ENCODE results near the gene SLC1A7. TPM values are rescaled to one million over a fixed set of nuclear protein-coding genes. Genes with fewer than 3 reads are reported as not detected.

The SLC1A7 gene
- total RNA-seq, 1 experiment from 2014 or later, result 0.31 TPM

DNA sequence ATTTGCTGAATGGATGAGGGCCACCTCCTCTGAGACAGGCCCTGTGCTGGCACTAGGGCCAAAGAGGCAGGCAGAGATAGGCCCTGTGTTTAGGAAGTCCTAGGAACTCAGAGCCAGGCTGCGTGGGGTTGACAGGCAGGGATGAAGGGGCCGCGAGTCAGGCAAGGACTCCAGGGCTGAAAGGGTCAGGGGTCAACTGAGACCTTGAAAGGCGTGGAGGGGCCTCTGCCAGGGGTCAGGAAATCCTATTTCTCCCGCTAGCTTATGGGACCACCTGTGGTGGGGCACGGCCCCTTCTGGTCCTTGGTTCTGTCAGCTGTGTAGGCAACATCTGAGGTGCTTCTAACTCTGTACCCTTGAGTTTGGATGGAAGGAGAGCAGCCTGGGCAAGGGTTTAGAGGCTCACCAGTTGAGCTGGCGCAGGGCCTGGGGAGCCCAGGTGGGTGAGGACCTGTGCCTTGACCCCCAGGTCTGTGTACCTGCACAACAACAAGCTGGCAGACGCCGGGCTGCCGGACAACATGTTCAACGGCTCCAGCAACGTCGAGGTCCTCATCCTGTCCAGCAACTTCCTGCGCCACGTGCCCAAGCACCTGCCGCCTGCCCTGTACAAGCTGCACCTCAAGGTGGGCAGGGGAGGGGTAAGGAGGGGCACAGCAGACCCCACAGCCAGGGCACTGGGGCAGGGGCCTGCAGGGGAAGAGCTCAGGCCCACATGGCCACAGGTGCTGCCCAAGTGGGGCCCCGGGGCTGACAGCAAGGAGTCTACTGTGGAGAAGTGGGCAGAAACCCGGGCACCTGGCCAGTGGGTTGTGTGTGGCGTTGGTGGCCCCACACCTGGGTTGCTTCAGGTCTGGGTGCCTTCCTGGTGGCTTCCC, 65.5 kb downstream of the SLC1A7 start:
- ATAC-seq (no peak), DNase-seq (ENCODE audit: low read depth, low spot score) (no peak)
- in situ Hi-C loops (cut with HindIII; ENCODE audit: low pct_unique_long_range_greater_than_20kb, low sequenced_read_pairs), result no loop called here
- TF ChIP-seq, protein P1, sequence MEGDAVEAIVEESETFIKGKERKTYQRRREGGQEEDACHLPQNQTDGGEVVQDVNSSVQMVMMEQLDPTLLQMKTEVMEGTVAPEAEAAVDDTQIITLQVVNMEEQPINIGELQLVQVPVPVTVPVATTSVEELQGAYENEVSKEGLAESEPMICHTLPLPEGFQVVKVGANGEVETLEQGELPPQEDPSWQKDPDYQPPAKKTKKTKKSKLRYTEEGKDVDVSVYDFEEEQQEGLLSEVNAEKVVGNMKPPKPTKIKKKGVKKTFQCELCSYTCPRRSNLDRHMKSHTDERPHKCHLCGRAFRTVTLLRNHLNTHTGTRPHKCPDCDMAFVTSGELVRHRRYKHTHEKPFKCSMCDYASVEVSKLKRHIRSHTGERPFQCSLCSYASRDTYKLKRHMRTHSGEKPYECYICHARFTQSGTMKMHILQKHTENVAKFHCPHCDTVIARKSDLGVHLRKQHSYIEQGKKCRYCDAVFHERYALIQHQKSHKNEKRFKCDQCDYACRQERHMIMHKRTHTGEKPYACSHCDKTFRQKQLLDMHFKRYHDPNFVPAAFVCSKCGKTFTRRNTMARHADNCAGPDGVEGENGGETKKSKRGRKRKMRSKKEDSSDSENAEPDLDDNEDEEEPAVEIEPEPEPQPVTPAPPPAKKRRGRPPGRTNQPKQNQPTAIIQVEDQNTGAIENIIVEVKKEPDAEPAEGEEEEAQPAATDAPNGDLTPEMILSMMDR (IDR thresholded peaks at IDR 0.05), result no peak
- TF ChIP-seq TCF7L2 (IDR thresholded peaks at IDR 0.05; ENCODE audit: low read depth, low read length) (no peak), POLR2AphosphoS5 (IDR thresholded peaks at IDR 0.05; ENCODE audit: low read depth, low read length) (no peak), SIN3A (IDR thresholded peaks at IDR 0.05; ENCODE audit: borderline replicate concordance, insufficient read depth, low read depth, low read length) (no peak)
- TF ChIP-seq, protein P2, sequence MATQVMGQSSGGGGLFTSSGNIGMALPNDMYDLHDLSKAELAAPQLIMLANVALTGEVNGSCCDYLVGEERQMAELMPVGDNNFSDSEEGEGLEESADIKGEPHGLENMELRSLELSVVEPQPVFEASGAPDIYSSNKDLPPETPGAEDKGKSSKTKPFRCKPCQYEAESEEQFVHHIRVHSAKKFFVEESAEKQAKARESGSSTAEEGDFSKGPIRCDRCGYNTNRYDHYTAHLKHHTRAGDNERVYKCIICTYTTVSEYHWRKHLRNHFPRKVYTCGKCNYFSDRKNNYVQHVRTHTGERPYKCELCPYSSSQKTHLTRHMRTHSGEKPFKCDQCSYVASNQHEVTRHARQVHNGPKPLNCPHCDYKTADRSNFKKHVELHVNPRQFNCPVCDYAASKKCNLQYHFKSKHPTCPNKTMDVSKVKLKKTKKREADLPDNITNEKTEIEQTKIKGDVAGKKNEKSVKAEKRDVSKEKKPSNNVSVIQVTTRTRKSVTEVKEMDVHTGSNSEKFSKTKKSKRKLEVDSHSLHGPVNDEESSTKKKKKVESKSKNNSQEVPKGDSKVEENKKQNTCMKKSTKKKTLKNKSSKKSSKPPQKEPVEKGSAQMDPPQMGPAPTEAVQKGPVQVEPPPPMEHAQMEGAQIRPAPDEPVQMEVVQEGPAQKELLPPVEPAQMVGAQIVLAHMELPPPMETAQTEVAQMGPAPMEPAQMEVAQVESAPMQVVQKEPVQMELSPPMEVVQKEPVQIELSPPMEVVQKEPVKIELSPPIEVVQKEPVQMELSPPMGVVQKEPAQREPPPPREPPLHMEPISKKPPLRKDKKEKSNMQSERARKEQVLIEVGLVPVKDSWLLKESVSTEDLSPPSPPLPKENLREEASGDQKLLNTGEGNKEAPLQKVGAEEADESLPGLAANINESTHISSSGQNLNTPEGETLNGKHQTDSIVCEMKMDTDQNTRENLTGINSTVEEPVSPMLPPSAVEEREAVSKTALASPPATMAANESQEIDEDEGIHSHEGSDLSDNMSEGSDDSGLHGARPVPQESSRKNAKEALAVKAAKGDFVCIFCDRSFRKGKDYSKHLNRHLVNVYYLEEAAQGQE (IDR thresholded peaks at IDR 0.05; ENCODE audit: insufficient read depth in 1 of 2, low read depth in 2 of 2, low read length in 1 of 2), result no peak
- H3K9me3 ChIP-seq (ENCODE audit: control insufficient read depth, insufficient read depth, low read depth, low read length), result no peaks in the 10 kb centered on the region
- no peak overlapping the region for H3K27ac ChIP-seq (ENCODE audit: low read length)
- CTCF ChIA-PET, result no interaction called here
- H3K27me3 ChIP-seq (ENCODE audit: control insufficient read depth, insufficient read depth, low read length), result no peaks in the 10 kb centered on the region
- BruUV-seq (replicated peaks), result no TSS peak
- intact Hi-C loops (cut with micrococcal nuclease; ENCODE audit: unreplicated experiment), result no loop called here
- POLR2A ChIA-PET, result interaction anchor here (0.6 kb wide), 1 partner anchor 23 kb away, joined by 3 read pairs; no protein-coding TSS in a partner anchor
- H3K36me3 ChIP-seq (ENCODE audit: control insufficient read depth, insufficient read depth, low read length), result no peaks in the 10 kb centered on the region
- H3K4me3 ChIP-seq (ENCODE audit: low read depth in 2 of 2, low read length in 2 of 2), result no peak overlapping the region
- no peaks in the 10 kb centered on the region for H3K4me1 ChIP-seq (ENCODE audit: control insufficient read depth, insufficient read depth, low read length)

DNA sequence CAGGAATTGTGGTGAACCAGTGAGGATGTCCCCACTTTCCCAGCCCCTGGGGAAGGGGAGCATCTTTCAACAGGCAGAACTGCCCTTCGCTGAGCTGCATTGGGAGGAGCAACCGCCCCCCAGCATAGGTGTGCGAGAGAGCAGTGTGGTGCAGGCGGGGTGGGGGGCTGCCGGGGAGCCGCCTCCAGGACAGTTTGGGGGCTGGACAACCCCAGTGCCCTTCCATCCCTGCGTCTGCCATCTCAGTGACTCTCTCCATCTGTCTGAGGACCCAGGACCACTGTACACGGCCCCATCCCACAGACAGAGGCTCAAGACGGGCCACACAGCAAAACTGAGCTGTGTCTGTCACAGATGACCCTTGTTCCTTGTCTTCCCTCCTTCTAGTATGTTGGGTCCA, 66.3 kb downstream of the SLC1A7 start:
- DNase-seq (ENCODE audit: low read depth, low spot score) (no peak), ATAC-seq (no peak)
- Histone ChIP-seq H3K27ac (ENCODE audit: low read length) (no peak overlapping the region), H3K36me3 (ENCODE audit: control insufficient read depth, insufficient read depth, low read length) (no peaks in the 10 kb centered on the region), H3K4me1 (ENCODE audit: control insufficient read depth, insufficient read depth, low read length) (no peaks in the 10 kb centered on the region), H3K9me3 (ENCODE audit: control insufficient read depth, insufficient read depth, low read depth, low read length) (no peaks in the 10 kb centered on the region), H3K27me3 (ENCODE audit: control insufficient read depth, insufficient read depth, low read length) (no peaks in the 10 kb centered on the region), H3K4me3 (ENCODE audit: low read depth in 2 of 2, low read length in 2 of 2) (no peak overlapping the region)
- ChIA-PET CTCF (no interaction called here), POLR2A (no interaction called here)
- intact Hi-C loops (cut with micrococcal nuclease; ENCODE audit: unreplicated experiment), result no loop called here
- BruUV-seq (replicated peaks), result no TSS peak
- TF ChIP-seq SIN3A (IDR thresholded peaks at IDR 0.05; ENCODE audit: borderline replicate concordance, insufficient read depth, low read depth, low read length) (no peak), TCF7L2 (IDR thresholded peaks at IDR 0.05; ENCODE audit: low read depth, low read length) (no peak), POLR2AphosphoS5 (IDR thresholded peaks at IDR 0.05; ENCODE audit: low read depth, low read length) (no peak)
- TF ChIP-seq, protein P2 (IDR thresholded peaks at IDR 0.05; ENCODE audit: insufficient read depth in 1 of 2, low read depth in 2 of 2, low read length in 1 of 2), result no peak
- TF ChIP-seq, protein P1 (IDR thresholded peaks at IDR 0.05), result no peak
- in situ Hi-C loops (cut with HindIII; ENCODE audit: low pct_unique_long_range_greater_than_20kb, low sequenced_read_pairs), result no loop called here
